Neural progenitor cell (in vitro differentiated cells): ENCODE measurements around the gene ADISSP. TPM values are rescaled to one million over a fixed set of nuclear protein-coding genes. Genes with fewer than 3 reads are reported as not detected.
A peak's percentile ranks its signal among the peaks of the same experiment; 100 is the strongest.

Experiments used
- DNase-seq: peaks from one replicate; pipeline ENCODE4 v3.0.0-alpha.2; 2016; ENCODE audit warnings: low spot score
- H2AFZ ChIP-seq: fragments of 200-600 bp; sonication (generic); replicated peaks from 2 replicates; pipeline ENCODE4 v1.6.1; 2016; ENCODE audit warnings: antibody characterized with exemption
- H3F3A ChIP-seq: fragments of 200-600 bp; sonication (generic); 2 replicates; pipeline ENCODE4 v1.6.1; 2016; ENCODE audit warnings: antibody characterized with exemption, low read depth
- H3K27ac ChIP-seq: fragments of 200-600 bp; sonication (generic); 2 replicates; pipeline ENCODE4 v1.5.1; 2016; ENCODE audit warnings: mild to moderate bottlenecking
- H3K27me3 ChIP-seq: fragments of 200-600 bp; sonication (generic); 2 replicates; pipeline ENCODE4 v1.6.1; 2016; ENCODE audit warnings: mild to moderate bottlenecking, moderate library complexity
- H3K36me3 ChIP-seq: fragments of 200-600 bp; sonication (generic); 2 replicates; pipeline ENCODE4 v1.5.1; 2016
- H3K4me1 ChIP-seq: fragments of 200-600 bp; sonication (generic); 2 replicates; pipeline ENCODE4 v1.6.1; 2016; ENCODE audit warnings: mixed run types
- H3K4me2 ChIP-seq: fragments of 200-600 bp; sonication (generic); 2 replicates; pipeline ENCODE4 v1.6.1; 2016
- H3K4me3 ChIP-seq: fragments of 200-600 bp; sonication (generic); 2 replicates; pipeline ENCODE4 v1.5.1; 2016
- H3K79me2 ChIP-seq: fragments of 200-600 bp; sonication (generic); 2 replicates; pipeline ENCODE4 v1.6.1; 2016; ENCODE audit warnings: low read depth
- H3K9ac ChIP-seq: fragments of 200-600 bp; sonication (generic); 2 replicates; pipeline ENCODE4 v1.6.1; 2016
- H3K9me3 ChIP-seq: fragments of 200-600 bp; sonication (generic); 2 replicates; pipeline ENCODE4 v1.5.1; 2016; ENCODE audit warnings: low read depth
- H4K20me1 ChIP-seq: fragments of 200-600 bp; sonication (generic); 2 replicates; pipeline ENCODE4 v1.6.1; 2016; ENCODE audit warnings: low read depth
- H3K27ac Mint-ChIP-seq: 3 replicates; pipeline ENCODE4 v1.8.0; 2021; ENCODE audit warnings: mixed read lengths
- H3K27me3 Mint-ChIP-seq: 2 replicates; pipeline ENCODE4 v1.8.0; 2022; ENCODE audit warnings: low read depth, mild to moderate bottlenecking, inconsistent platforms, moderate library complexity, mixed read lengths; ENCODE audit not compliant: insufficient read depth
- H3K36me3 Mint-ChIP-seq: 3 replicates; pipeline ENCODE4 v1.8.0; 2021; ENCODE audit warnings: mixed read lengths
- H3K4me1 Mint-ChIP-seq: 3 replicates; pipeline ENCODE4 v1.8.0; 2021; ENCODE audit warnings: mixed read lengths
- H3K4me3 Mint-ChIP-seq: 3 replicates; pipeline ENCODE4 v1.8.0; 2021; ENCODE audit warnings: mild to moderate bottlenecking, moderate library complexity, mixed read lengths
- H3K9me3 Mint-ChIP-seq: 3 replicates; pipeline ENCODE4 v1.8.0; 2020; ENCODE audit warnings: mixed read lengths
- CTCF ChIP-seq: fragments of 200-600 bp; sonication (generic); IDR thresholded peaks from 2 replicates; pipeline ENCODE4 v1.5.1; 2017; ENCODE audit warnings: antibody characterized with exemption, mild to moderate bottlenecking
- EZH2 ChIP-seq: fragments of 200-600 bp; sonication (generic); IDR thresholded peaks from 2 replicates; pipeline ENCODE4 v1.6.1; 2017; ENCODE audit warnings: antibody characterized with exemption, mild to moderate bottlenecking, moderate library complexity
- EZH2phosphoT487 ChIP-seq: fragments of 200-600 bp; sonication (generic); IDR thresholded peaks from 2 replicates; pipeline ENCODE4 v1.6.1; 2017; ENCODE audit warnings: antibody characterized with exemption
- total RNA-seq: library from RNA; depleted of rRNA; stranded (reverse); fragments of >200 nt; gene quantifications from 2 replicates; pipeline ENCODE4 v1.2.3, GENCODE V29; 2015; ENCODE audit warnings: low replicate concordance

Gene ADISSP
- total RNA-seq, 1 donor from 2014 or later, result 17.6 TPM

GRCh38 chr20:3786126-3786484 is 18.6 kb upstream of the ADISSP start:
- Histone ChIP-seq H2AFZ (no peak overlapping the region), H3K4me1 (peaks cover 4% of the 10 kb centered on the region), H3K79me2 (peaks cover 21% of the 10 kb centered on the region), H3F3A (peaks cover 15% of the 10 kb centered on the region), H3K36me3 (no peaks in the 10 kb centered on the region), H3K4me2 (peak overlapping the region; percentile 93), H4K20me1 (peaks cover 36% of the 10 kb centered on the region), H3K9me3 (no peaks in the 10 kb centered on the region), H3K9ac (peak overlapping the region; percentile 55), H3K4me3 (peak overlapping the region; percentile 66), H3K27ac (no peak overlapping the region), H3K27me3 (peaks cover 43% of the 10 kb centered on the region)
- peak; percentile 60 for DNase-seq
- H3K27ac Mint-ChIP-seq, result no peak overlapping the region
- H3K9me3 Mint-ChIP-seq, result no peaks in the 10 kb centered on the region
- H3K4me1 Mint-ChIP-seq, result peaks cover 14% of the 10 kb centered on the region
- peaks cover 9% of the 10 kb centered on the region for H3K36me3 Mint-ChIP-seq
- H3K4me3 Mint-ChIP-seq, result peak overlapping the region; percentile 89
- peaks cover 9% of the 10 kb centered on the region for H3K27me3 Mint-ChIP-seq
- no peak for TF ChIP-seq EZH2
- TF ChIP-seq CTCF, result no peak
- TF ChIP-seq EZH2phosphoT487, result no peak

GRCh38 chr20:3785240-3786125 is 17.9 kb upstream of the ADISSP start:
- no peak overlapping the region for H3K4me3 Mint-ChIP-seq
- H3K27ac Mint-ChIP-seq, result no peak overlapping the region

GRCh38 chr20:3784863-3785239 is 17.3 kb upstream of the ADISSP start:
- Histone ChIP-seq H3K36me3 (no peaks in the 10 kb centered on the region), H3K79me2 (peaks cover 21% of the 10 kb centered on the region), H3F3A (peaks cover 15% of the 10 kb centered on the region), H2AFZ (no peak overlapping the region), H4K20me1 (peaks cover 36% of the 10 kb centered on the region), H3K27me3 (peaks cover 48% of the 10 kb centered on the region), H3K4me2 (peak overlapping the region; percentile 93), H3K4me1 (peaks cover 8% of the 10 kb centered on the region), H3K27ac (no peak overlapping the region), H3K4me3 (no peak overlapping the region), H3K9ac (no peak overlapping the region), H3K9me3 (no peaks in the 10 kb centered on the region)
- Mint-ChIP-seq H3K36me3 (peaks cover 9% of the 10 kb centered on the region), H3K27ac (no peak overlapping the region), H3K4me3 (peak overlapping the region; percentile 71), H3K4me1 (peaks cover 21% of the 10 kb centered on the region), H3K27me3 (peaks cover 13% of the 10 kb centered on the region), H3K9me3 (no peaks in the 10 kb centered on the region)
- DNase-seq, result no peak
- TF ChIP-seq CTCF, result no peak
- no peak for TF ChIP-seq EZH2
- no peak for TF ChIP-seq EZH2phosphoT487

More at GRCh38 chr20:3785240-3786125, 17.9 kb upstream of the ADISSP start:
- peaks cover 13% of the 10 kb centered on the region for H3K27me3 Mint-ChIP-seq
- H3K36me3 Mint-ChIP-seq, result peaks cover 9% of the 10 kb centered on the region
- Histone ChIP-seq H3F3A (peaks cover 15% of the 10 kb centered on the region), H3K4me2 (peak overlapping the region; percentile 93), H4K20me1 (peaks cover 36% of the 10 kb centered on the region), H3K36me3 (no peaks in the 10 kb centered on the region), H3K9ac (peak overlapping the region; percentile 55), H3K9me3 (no peaks in the 10 kb centered on the region), H3K79me2 (peaks cover 21% of the 10 kb centered on the region), H3K27me3 (peaks cover 42% of the 10 kb centered on the region), H3K4me1 (peaks cover 8% of the 10 kb centered on the region), H3K4me3 (peak overlapping the region; percentile 66), H2AFZ (no peak overlapping the region), H3K27ac (no peak overlapping the region)
- peaks cover 19% of the 10 kb centered on the region for H3K4me1 Mint-ChIP-seq
- DNase-seq, result peak; percentile 28
- H3K9me3 Mint-ChIP-seq, result no peaks in the 10 kb centered on the region
- TF ChIP-seq EZH2 (no peak), EZH2phosphoT487 (no peak), CTCF (no peak)
